ENCODE results near the gene RBM18.

DNA sequence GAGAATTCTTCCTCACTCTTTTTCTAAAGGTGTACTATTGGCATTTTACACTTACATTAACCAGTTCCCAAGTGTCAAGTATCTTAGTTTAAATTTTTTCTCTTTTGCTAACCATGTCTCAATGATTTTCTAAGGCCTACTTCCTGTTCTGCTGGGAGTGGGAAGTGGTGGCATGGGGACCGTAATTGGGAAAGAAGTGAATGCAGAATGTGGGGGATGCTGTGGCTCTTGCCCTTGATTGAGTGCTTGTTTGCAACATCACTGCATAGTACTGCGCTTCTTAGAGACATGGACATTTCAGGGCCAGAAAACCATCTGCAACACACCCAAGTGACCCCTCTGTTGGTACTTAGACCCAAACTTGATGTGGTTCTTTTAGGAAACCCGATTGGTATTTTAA is 32.9 kb upstream of the RBM18 start:
- no peak for TF ChIP-seq POLR2AphosphoS5 (IDR thresholded peaks at IDR 0.05)
- TF ChIP-seq, protein P1, sequence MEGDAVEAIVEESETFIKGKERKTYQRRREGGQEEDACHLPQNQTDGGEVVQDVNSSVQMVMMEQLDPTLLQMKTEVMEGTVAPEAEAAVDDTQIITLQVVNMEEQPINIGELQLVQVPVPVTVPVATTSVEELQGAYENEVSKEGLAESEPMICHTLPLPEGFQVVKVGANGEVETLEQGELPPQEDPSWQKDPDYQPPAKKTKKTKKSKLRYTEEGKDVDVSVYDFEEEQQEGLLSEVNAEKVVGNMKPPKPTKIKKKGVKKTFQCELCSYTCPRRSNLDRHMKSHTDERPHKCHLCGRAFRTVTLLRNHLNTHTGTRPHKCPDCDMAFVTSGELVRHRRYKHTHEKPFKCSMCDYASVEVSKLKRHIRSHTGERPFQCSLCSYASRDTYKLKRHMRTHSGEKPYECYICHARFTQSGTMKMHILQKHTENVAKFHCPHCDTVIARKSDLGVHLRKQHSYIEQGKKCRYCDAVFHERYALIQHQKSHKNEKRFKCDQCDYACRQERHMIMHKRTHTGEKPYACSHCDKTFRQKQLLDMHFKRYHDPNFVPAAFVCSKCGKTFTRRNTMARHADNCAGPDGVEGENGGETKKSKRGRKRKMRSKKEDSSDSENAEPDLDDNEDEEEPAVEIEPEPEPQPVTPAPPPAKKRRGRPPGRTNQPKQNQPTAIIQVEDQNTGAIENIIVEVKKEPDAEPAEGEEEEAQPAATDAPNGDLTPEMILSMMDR (IDR thresholded peaks at IDR 0.05) = no peak
- no peak for TF ChIP-seq EP300 (IDR thresholded peaks at IDR 0.05; ENCODE audit: low read depth)
- TF ChIP-seq POLR2A (IDR thresholded peaks at IDR 0.05) = no peak
